ENCODE data around the gene CERS2.

CERS2 gene

GRCh38 chr1:150974580-150975478 lies at the start of gene CERS2:
TSS of gene CERS2 (minus strand) at chr1:150974835. CDS start at chr1:150969090, 5,745 bp downstream.
- peak; percentile 85 for DNase-seq (ENCODE audit: low spot score)

- no peak for DNase-seq (ENCODE audit: low spot score)
Observed at GRCh38 chr1:151013518-151013917, 38.9 kb upstream of the CERS2 start.

DNA sequence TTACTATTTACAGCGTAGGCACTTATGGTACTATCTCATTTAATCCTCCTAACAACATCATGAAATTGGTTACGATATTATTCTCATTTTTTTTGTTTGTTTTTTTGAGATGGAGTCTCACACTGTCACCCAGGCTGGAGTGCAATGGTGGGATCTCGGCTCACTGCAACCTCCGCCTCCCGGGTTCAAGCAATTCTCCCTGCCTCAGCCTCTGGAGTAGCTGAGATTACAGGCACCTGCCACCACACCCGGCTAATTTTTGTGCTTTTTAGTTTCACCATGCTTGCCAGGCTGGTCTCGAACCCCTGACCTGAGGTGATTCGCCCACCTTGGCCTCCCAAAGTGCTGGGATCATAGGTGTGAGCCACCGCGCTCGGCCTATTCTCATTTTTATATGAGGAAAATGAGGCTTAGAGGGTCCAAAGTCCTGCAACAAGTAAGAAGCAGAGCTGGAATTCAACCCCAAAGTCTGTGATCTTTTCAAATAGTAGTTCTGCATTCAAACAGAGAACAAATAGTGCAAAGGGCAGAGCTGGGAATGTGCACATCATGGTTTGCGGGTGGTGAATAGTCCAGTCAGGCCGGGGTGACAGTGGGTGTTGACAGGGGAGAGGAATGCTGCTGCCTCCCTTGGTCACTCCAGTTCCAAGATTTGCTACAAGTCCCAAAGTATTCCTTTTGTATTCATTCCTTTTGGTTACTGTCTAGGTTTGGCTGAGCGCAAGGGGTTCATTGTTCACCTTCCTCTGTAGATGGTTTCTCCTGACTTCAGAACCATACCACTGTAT lies 38.2 kb upstream of the CERS2 start:
- no peak for DNase-seq (ENCODE audit: low spot score)

DNA sequence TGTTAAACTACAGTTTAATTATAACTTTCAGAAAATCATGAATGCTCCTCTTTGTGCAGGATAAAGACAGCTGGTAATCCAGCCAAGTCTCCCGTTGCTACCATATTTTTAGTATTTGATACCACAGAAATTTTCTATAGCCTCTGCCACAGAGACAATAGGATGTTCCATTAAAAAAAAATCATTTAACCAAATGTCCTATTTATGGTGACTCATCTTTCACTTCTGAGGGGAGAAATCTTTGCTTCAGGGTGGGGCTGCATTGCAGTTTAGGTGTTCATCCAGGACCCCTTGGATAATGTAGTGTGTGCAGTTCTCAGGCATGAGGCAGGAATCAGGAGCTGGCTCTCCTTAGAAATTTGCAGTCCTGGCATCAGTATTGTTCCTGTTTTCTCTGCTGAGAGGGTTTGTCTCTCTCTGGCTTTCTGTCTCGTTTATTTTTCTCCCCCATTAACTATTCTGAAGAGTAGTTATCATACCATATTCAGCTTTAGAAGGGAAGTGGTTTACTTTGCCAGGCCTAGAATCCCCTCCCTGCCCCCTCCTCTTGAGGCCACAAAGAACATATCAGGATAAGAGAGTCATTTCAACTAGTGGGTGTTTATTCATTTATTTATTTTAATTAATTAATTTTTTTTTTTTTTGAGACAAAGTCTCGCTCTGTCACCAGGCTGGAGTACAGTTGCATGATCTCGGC lies 36.7 kb upstream of the CERS2 start:
- no peak for DNase-seq (ENCODE audit: low spot score)

DNA sequence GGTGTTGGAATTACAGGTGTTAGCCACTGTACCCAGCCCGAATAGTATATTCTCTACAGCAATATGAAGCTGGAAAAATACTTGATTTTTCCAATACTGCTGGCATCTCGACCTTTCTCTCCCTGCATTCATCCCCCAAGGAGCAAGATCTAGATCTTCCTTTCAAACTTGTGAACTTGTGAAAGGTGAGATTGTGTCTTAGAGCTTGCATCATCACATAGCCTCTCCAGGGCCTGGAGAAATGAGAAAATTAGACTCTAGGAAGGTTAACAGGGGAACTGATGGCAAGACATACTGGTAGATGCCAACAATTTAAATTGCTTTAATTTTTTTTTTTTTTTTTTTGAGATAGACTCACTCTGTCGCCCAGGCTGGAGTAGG lies 35.7 kb upstream of the CERS2 start:
- DNase-seq (ENCODE audit: low spot score): no peak

- DNase-seq (ENCODE audit: low spot score): no peak
Observed at GRCh38 chr1:151009674-151010345, 35.2 kb upstream of the CERS2 start.

GRCh38 chr1:151009206-151009587 lies 34.6 kb upstream of the CERS2 start:
- DNase-seq (ENCODE audit: low spot score): no peak

DNA sequence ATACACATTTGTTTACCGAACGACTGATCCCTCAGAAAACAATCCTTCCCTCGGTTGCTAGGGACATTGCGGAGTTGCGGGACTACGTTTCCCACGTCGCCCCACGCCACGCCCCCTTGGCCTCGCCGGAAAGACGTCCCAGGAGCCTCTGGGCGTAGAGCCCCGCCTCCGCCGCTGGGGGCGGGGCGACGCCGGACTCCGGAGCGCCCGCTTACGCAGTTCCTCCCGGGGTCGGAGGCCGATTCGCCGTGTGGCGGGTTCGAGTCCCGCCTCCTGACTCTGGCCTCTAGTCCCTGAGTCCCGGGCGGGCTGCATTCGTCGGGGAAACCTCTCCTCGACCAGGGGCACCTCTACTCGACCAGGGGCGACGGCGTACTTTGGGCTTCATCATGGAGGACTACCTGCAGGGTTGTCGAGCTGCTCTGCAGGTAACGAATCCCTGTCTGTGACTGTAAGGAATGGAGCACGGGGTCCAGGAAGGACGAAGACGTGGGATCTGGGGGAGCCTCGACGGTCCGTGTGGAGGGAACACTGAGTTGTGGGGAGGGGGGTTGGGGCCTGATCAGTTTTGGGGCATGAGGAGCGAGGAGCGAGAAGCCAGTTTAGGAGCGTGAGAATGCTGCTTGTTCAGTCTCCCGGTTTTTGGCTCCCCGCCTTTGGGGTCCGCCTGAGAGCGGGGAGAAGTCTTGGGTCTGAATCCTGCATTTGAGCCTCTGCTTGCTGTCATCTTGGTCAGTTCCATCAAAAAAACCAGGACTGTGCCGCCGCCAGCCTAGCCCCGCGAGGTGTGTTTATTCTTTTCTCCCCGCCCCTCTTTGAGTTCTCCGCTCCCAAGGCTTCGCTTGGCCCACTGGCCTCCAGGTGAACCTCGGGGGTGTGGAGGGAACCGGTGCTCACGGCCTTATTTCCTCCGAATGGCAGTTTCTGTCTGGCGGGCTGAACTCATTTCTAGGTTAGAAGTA lies 33.9 kb upstream of the CERS2 start, which contains the start of gene PRUNE1:
Gene PRUNE1 (plus strand): TSS at position 206 of the 962 bp plus-strand sequence. CDS start 184 bp downstream, at position 390.
- peak; percentile 98 for DNase-seq (ENCODE audit: low spot score)

DNA sequence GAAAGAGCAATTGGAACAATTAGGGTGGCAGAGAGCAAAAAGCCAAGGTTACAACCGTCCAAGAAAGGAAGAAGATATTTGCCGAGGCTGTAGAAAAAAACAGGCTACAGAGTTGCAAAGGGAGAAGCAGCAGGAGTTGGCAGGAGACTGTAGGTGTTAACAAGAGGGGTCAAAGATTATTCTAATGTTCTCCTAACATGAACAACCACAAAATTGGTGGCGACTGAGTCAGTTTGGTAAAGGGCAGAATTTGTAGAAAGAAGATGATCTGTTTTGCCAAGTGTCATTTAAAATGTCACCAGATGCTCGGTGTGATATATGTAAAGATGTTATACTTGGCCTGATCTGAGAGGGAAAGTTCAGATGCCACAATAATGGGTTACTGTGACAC lies 33.2 kb upstream of the CERS2 start:
- no peak for DNase-seq (ENCODE audit: low spot score)

GRCh38 chr1:151006327-151007052 lies 31.9 kb upstream of the CERS2 start, which contains the start of gene MINDY1:
TSS of gene MINDY1 (minus strand) at chr1:151006902. CDS start at chr1:151002617, 4,285 bp downstream.
- peak; percentile 71 for DNase-seq (ENCODE audit: low spot score)

DNA sequence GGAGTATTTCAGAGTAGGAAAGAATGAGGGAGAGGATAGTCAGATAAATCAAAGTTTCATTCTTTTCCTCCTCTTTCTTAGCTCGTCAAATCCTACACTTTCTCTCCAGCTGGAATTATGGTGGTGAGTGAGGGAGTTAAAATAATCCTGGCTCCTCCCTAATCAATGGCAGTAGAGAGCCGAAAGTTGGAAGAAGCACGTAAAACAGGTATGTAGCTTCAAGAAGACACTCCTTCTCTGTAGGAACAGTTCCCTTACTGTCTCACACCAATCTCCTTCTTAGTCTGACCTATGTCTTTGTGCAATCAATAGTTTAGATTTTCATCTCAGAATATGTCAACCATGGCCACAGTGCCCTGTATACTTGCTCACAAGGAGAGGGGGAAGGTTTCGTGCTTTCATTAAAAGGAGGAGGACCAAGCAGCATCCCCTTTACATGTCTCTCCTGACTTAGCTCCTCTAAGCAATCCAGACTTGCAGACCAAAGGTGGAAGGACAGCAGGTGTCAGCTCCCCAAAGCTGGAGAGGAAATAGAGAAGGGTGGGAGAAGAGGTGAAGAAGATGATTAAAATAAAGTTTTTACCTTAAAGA lies 31.2 kb upstream of the CERS2 start:
- no peak for DNase-seq (ENCODE audit: low spot score)

GRCh38 chr1:151003180-151003579 lies 28.5 kb upstream of the CERS2 start:
- no peak for DNase-seq (ENCODE audit: low spot score)

GRCh38 chr1:151002611-151003010 lies 28.0 kb upstream of the CERS2 start:
- DNase-seq (ENCODE audit: low spot score): no peak

GRCh38 chr1:151002051-151002450 lies 27.4 kb upstream of the CERS2 start:
- DNase-seq (ENCODE audit: low spot score): no peak

DNA sequence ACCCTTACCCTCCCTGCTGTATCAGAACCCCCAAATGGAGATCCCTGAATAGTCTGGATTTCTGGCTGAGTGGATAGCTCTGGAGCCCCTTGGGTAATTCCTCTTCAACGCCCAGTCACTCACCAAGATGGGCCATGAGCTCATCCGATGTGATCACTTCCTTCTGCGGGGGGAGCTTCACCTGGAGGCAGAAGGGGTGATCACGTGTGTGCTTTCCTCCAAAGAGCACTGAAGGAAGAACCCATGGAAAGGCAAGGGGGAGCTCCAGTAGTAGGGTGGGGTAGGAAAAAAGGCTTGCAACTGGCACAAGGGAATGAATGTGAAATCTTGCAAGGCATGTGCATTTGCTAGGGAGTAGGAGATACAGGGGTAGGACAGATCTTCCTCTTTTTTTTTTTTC lies 27.0 kb upstream of the CERS2 start:
- DNase-seq (ENCODE audit: low spot score): no peak

DNA sequence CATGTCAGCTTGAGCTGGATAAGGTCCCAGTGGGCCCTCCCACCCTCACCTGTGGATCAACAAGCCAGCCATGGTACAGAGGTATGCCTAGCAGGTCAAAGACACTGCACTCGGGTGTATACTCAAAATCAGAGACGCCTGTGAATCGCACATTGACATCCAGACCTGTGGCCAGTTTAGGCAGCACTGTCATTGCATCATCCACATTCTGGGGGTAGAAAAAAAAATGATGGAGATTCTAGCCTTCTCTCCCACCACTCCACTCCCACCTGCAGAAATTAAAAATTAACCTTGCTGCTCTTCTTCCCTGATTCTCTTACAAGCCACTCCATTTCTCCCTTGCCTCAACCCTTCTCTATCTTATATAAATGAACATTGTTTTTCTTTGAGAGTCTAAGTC lies 25.8 kb upstream of the CERS2 start:
- DNase-seq (ENCODE audit: low spot score): no peak

DNA sequence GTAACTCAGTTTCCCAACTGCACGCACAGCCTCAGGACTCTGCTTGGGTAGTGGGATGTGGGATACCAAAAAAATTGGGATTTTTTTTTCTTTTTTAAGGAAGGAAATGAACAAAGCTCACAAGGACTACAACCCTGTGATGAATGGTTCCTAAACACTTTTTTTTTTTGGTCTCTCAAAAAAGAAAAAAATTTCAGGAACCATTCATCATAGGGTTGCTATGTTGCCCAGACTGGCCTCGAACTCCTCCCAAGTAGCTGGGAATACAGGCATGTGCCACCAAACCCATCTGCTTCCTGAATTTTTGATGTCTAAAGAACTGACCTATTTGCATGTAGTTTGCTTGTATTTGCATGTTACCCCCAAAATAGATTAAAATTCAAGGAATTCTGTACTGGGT lies 25.3 kb upstream of the CERS2 start:
- no peak for DNase-seq (ENCODE audit: low spot score)

- DNase-seq (ENCODE audit: low spot score): no peak
Observed at GRCh38 chr1:150999051-150999674, 24.5 kb upstream of the CERS2 start.

- DNase-seq (ENCODE audit: low spot score): no peak
Observed at GRCh38 chr1:150997949-150998348, 23.3 kb upstream of the CERS2 start.

Data from germinal center (tissue), 1 donor.